Activated CD4-positive, alpha-beta memory T cell treated with anti-CD3 and anti-CD28 coated beads, Interleukin-2, amount 10 ng/mL, durations not matched to agents 7 days and 5 days (primary cell): Measurements from ENCODE around the gene TBC1D7. TPM values are rescaled to one million over a fixed set of nuclear protein-coding genes. Genes with fewer than 3 reads are reported as not detected.

Experiments used
- CTCF ChIA-PET: fragments of 350-600 bp; sonication (Branson Sonifier 250); formaldehyde crosslinking; loops from one replicate; lab custom pipeline; 2021; ENCODE audit warnings: antibody characterized with exemption, inconsistent platforms; lab: Charles Lee
- POLR2A ChIA-PET: fragments of 350-600 bp; sonication (Branson Sonifier 250); formaldehyde crosslinking; loops from one replicate; lab custom pipeline; 2021; ENCODE audit warnings: antibody characterized with exemption; lab: Charles Lee
- DNase-seq: peaks from one replicate; pipeline ENCODE4 v3.0.0-alpha.2; 2020
- H3K27ac Mint-ChIP-seq: one replicate; pipeline ENCODE4 v1.8.0; 2021; ENCODE audit warnings: mild to moderate bottlenecking, mixed read lengths
- H3K27me3 Mint-ChIP-seq: one replicate; pipeline ENCODE4 v1.8.0; 2021; ENCODE audit warnings: mixed read lengths
- H3K36me3 Mint-ChIP-seq: one replicate; pipeline ENCODE4 v1.8.0; 2021; ENCODE audit warnings: low read depth, mixed read lengths
- H3K4me1 Mint-ChIP-seq: one replicate; pipeline ENCODE4 v1.8.0; 2021; ENCODE audit warnings: mixed read lengths
- H3K4me3 Mint-ChIP-seq: one replicate; pipeline ENCODE4 v1.8.0; 2021; ENCODE audit warnings: mild to moderate bottlenecking, mixed read lengths
- H3K9me3 Mint-ChIP-seq: one replicate; pipeline ENCODE4 v1.8.0; 2021; ENCODE audit warnings: mixed read lengths
- total RNA-seq, 2 experiments: library from RNA; stranded (reverse); gene quantifications; one replicate each; pipeline ENCODE4 v1.2.3, GENCODE V29; 2021

TBC1D7 gene
- total RNA-seq, 2 experiments from 2014 or later = 18.7 to 19.1 TPM

- DNase-seq = no peak
- Mint-ChIP-seq H3K4me3 (no peak overlapping the region), H3K27me3 (no peaks in the 10 kb centered on the region), H3K36me3 (peaks cover 61% of the 10 kb centered on the region), H3K4me1 (peaks cover 26% of the 10 kb centered on the region), H3K27ac (no peak overlapping the region), H3K9me3 (no peaks in the 10 kb centered on the region)
- ChIA-PET POLR2A (interaction anchor here (3.7 kb wide), 1 partner anchor 22 kb away, joined by 32 read pairs; the partner anchor contains the start of gene TBC1D7), CTCF (interaction anchor here (0.8 kb wide), 1 partner anchor 22 kb away, joined by 3 read pairs; the partner anchor contains the start of gene TBC1D7)
Measured at GRCh38 chr6:13305791-13306190, 22.5 kb downstream of the TBC1D7 start.

GRCh38 chr6:13305288-13305687 lies 23.0 kb downstream of the TBC1D7 start:
- peaks cover 64% of the 10 kb centered on the region for H3K36me3 Mint-ChIP-seq
- H3K4me1 Mint-ChIP-seq = peaks cover 26% of the 10 kb centered on the region
- ChIA-PET POLR2A (interaction anchor here (3.7 kb wide), 1 partner anchor 23 kb away, joined by 32 read pairs; the partner anchor contains the start of gene TBC1D7), CTCF (no interaction called here)
- H3K4me3 Mint-ChIP-seq = no peak overlapping the region
- no peak overlapping the region for H3K27ac Mint-ChIP-seq
- H3K9me3 Mint-ChIP-seq = no peaks in the 10 kb centered on the region
- no peaks in the 10 kb centered on the region for H3K27me3 Mint-ChIP-seq
- no peak for DNase-seq

GRCh38 chr6:13304580-13305260 lies 23.6 kb downstream of the TBC1D7 start:
- Mint-ChIP-seq H3K27ac (no peak overlapping the region), H3K27me3 (no peaks in the 10 kb centered on the region), H3K9me3 (no peaks in the 10 kb centered on the region), H3K4me3 (no peak overlapping the region), H3K36me3 (peaks cover 68% of the 10 kb centered on the region), H3K4me1 (peaks cover 26% of the 10 kb centered on the region)
- ChIA-PET CTCF (interaction anchor here (0.6 to 3.4 kb wide), 2 partner anchors 12 to 23 kb away, joined by 3 to 14 read pairs; partner anchors contain the start of gene TBC1D7), POLR2A (interaction anchor here (3.7 kb wide), 1 partner anchor 23 kb away, joined by 32 read pairs; the partner anchor contains the start of gene TBC1D7)
- no peak for DNase-seq

- CTCF ChIA-PET = interaction anchor here (0.6 to 3.4 kb wide), 2 partner anchors 13 to 24 kb away, joined by 3 to 14 read pairs; partner anchors contain the start of gene TBC1D7
- peaks cover 67% of the 10 kb centered on the region for H3K36me3 Mint-ChIP-seq
- H3K9me3 Mint-ChIP-seq = no peaks in the 10 kb centered on the region
- no peak for DNase-seq
- H3K4me1 Mint-ChIP-seq = peaks cover 26% of the 10 kb centered on the region
- no peaks in the 10 kb centered on the region for H3K27me3 Mint-ChIP-seq
- no peak overlapping the region for H3K27ac Mint-ChIP-seq
- no peak overlapping the region for H3K4me3 Mint-ChIP-seq
- POLR2A ChIA-PET = interaction anchor here (1.2 to 3.7 kb wide), 2 partner anchors 19 to 24 kb away, joined by 4 to 32 read pairs; partner anchors contain the start of gene TBC1D7
Measured at GRCh38 chr6:13304101-13304500, 24.2 kb downstream of the TBC1D7 start.

GRCh38 chr6:13303668-13304017 lies 24.7 kb downstream of the TBC1D7 start:
- CTCF ChIA-PET = interaction anchor here (3.4 kb wide), 1 partner anchor 24 kb away, joined by 14 read pairs; the partner anchor contains the start of gene TBC1D7
- Mint-ChIP-seq H3K4me3 (no peak overlapping the region), H3K27me3 (no peaks in the 10 kb centered on the region), H3K9me3 (no peaks in the 10 kb centered on the region), H3K27ac (no peak overlapping the region), H3K36me3 (peaks cover 63% of the 10 kb centered on the region), H3K4me1 (peaks cover 26% of the 10 kb centered on the region)
- POLR2A ChIA-PET = interaction anchor here (1.1 to 3.7 kb wide), 3 partner anchors 11 to 24 kb away, joined by 4 to 32 read pairs (median 4); partner anchors contain the start of gene TBC1D7
- peak; percentile 21 for DNase-seq

- Mint-ChIP-seq H3K4me1 (peaks cover 26% of the 10 kb centered on the region), H3K4me3 (no peak overlapping the region), H3K27ac (peak overlapping the region; percentile 70), H3K27me3 (no peaks in the 10 kb centered on the region), H3K36me3 (peaks cover 59% of the 10 kb centered on the region), H3K9me3 (no peaks in the 10 kb centered on the region)
- ChIA-PET POLR2A (interaction anchor here (1.1 to 3.7 kb wide), 4 partner anchors 12 to 313 kb away, joined by 3 to 32 read pairs (median 4); partner anchors contain the start of gene TBC1D7), CTCF (interaction anchor here (0.6 to 3.4 kb wide), 7 partner anchors 14 to 492 kb away, joined by 3 to 14 read pairs (median 3); partner anchors contain the start of genes SIRT5 and TBC1D7)
- peak; percentile 59 for DNase-seq
Measured at GRCh38 chr6:13302751-13303667, 25.3 kb downstream of the TBC1D7 start.

- H3K4me3 Mint-ChIP-seq = no peak overlapping the region
- POLR2A ChIA-PET = interaction anchor here (1.2 to 3.7 kb wide), 2 partner anchors 26 to 314 kb away, joined by 3 to 32 read pairs; partner anchors contain the start of gene TBC1D7
Measured at GRCh38 chr6:13302291-13302690, 26.0 kb downstream of the TBC1D7 start.

GRCh38 chr6:13300643-13301590 lies 27.4 kb downstream of the TBC1D7 start:
- no peak for DNase-seq
- Mint-ChIP-seq H3K27me3 (no peaks in the 10 kb centered on the region), H3K4me3 (no peak overlapping the region), H3K27ac (no peak overlapping the region), H3K36me3 (peaks cover 48% of the 10 kb centered on the region), H3K9me3 (no peaks in the 10 kb centered on the region), H3K4me1 (peaks cover 26% of the 10 kb centered on the region)
- CTCF ChIA-PET = interaction anchor here (2.6 to 3.4 kb wide), 2 partner anchors 27 to 30 kb away, joined by 12 to 14 read pairs; partner anchors contain the start of gene TBC1D7
- POLR2A ChIA-PET = no interaction called here

More at GRCh38 chr6:13302291-13302690, 26.0 kb downstream of the TBC1D7 start:
- no peak for DNase-seq
- Mint-ChIP-seq H3K27ac (peak overlapping the region; percentile 70), H3K27me3 (no peaks in the 10 kb centered on the region), H3K36me3 (peaks cover 55% of the 10 kb centered on the region), H3K4me1 (peaks cover 26% of the 10 kb centered on the region), H3K9me3 (no peaks in the 10 kb centered on the region)
- CTCF ChIA-PET = interaction anchor here (0.6 to 3.4 kb wide), 6 partner anchors 13 to 493 kb away, joined by 3 to 14 read pairs (median 3); partner anchors contain the start of genes SIRT5 and TBC1D7

GRCh38 chr6:13299918-13300317 lies 28.4 kb downstream of the TBC1D7 start:
- CTCF ChIA-PET = no interaction called here
- Mint-ChIP-seq H3K36me3 (peaks cover 46% of the 10 kb centered on the region), H3K9me3 (no peaks in the 10 kb centered on the region), H3K27ac (no peak overlapping the region), H3K4me3 (no peak overlapping the region), H3K4me1 (peaks cover 26% of the 10 kb centered on the region), H3K27me3 (no peaks in the 10 kb centered on the region)
- no peak for DNase-seq
- POLR2A ChIA-PET = no interaction called here

GRCh38 chr6:13299403-13299821 lies 28.9 kb downstream of the TBC1D7 start:
- no peak overlapping the region for H3K27ac Mint-ChIP-seq
- H3K27me3 Mint-ChIP-seq = no peaks in the 10 kb centered on the region
- H3K9me3 Mint-ChIP-seq = no peaks in the 10 kb centered on the region
- ChIA-PET POLR2A (no interaction called here), CTCF (no interaction called here)
- H3K4me1 Mint-ChIP-seq = peaks cover 24% of the 10 kb centered on the region
- no peak for DNase-seq
- H3K36me3 Mint-ChIP-seq = peaks cover 46% of the 10 kb centered on the region
- no peak overlapping the region for H3K4me3 Mint-ChIP-seq

GRCh38 chr6:13298446-13298845 lies 29.9 kb downstream of the TBC1D7 start:
- CTCF ChIA-PET = no interaction called here
- H3K4me3 Mint-ChIP-seq = no peak overlapping the region

More at GRCh38 chr6:13298446-13298845, 29.9 kb downstream of the TBC1D7 start:
- Mint-ChIP-seq H3K27me3 (no peaks in the 10 kb centered on the region), H3K36me3 (peaks cover 47% of the 10 kb centered on the region), H3K4me1 (peaks cover 16% of the 10 kb centered on the region), H3K9me3 (no peaks in the 10 kb centered on the region), H3K27ac (no peak overlapping the region)
- POLR2A ChIA-PET = interaction anchor here (1.8 kb wide), 1 partner anchor 30 kb away, joined by 4 read pairs; the partner anchor contains the start of gene TBC1D7
- DNase-seq = no peak
